Right lobe of liver (tissue), 6 donors: Measurements from ENCODE around the gene BBS2. TPM values are rescaled to one million over a fixed set of nuclear protein-coding genes. Genes with fewer than 3 reads are reported as not detected.

Source experiments
- ATAC-seq, 4 donors: fragments of 200-7000 bp; cut with Tn5 transposase; one replicate each; pipeline ENCODE4 v1.9.1; 2020; ENCODE audit warnings: mild to moderate bottlenecking in 4 of 4, moderate library complexity in 4 of 4
- DNase-seq, 3 donors: peaks; one replicate each; pipeline ENCODE4 v3.0.0-alpha.2; 2020
- H3K27ac ChIP-seq, 3 donors: fragments of 200-600 bp; one replicate each; pipeline ENCODE4 v1.8.0; 2022
- H3K27me3 ChIP-seq, 2 donors: fragments of 200-600 bp; one replicate each; pipeline ENCODE4 v1.8.0; 2022
- H3K36me3 ChIP-seq, 4 donors: fragments of 200-600 bp; sonication (generic) in 1 of 4; one replicate each; pipeline versions ENCODE4 v1.5.1 to v1.8.0; 2017 to 2022; ENCODE audit warnings: control low read depth in 1 of 4
- H3K4me1 ChIP-seq, 4 donors: fragments of 200-600 bp; sonication (generic) in 1 of 4; one replicate each; pipeline versions ENCODE4 v1.5.1 to v1.8.0; 2017 to 2022; ENCODE audit warnings: control low read depth in 1 of 4
- H3K4me3 ChIP-seq, 3 donors: fragments of 200-600 bp; one replicate each; pipeline ENCODE4 v1.8.0; 2022
- H3K9me3 ChIP-seq, 4 donors: fragments of 200-600 bp; sonication (generic) in 1 of 4; one replicate each; pipeline versions ENCODE4 v1.5.1 to v1.8.0; 2017 to 2022; ENCODE audit warnings: control low read depth in 1 of 4
- POLR2A ChIP-seq: fragments of 450-650 bp; IDR thresholded peaks from one replicate; pipeline ENCODE4 v1.6.1; 2017; ENCODE audit warnings: antibody characterized with exemption, mild to moderate bottlenecking
- WGBS: methylation state at CpG from one replicate; pipeline ENCODE4 v1.1.6; 2018; ENCODE audit warnings: low coverage, low lambda C conversion rate; ENCODE audit not compliant: insufficient coverage; ENCODE audit errors: missing lambda C conversion rate; 5-methylcytosine and 5-hydroxymethylcytosine counted together
- intact Hi-C, 2 donors: fragments of 100-400 bp; cut with DNase I; formaldehyde crosslinking; loops; one replicate each; pipeline versions ENCODE4 v1.11.2 to v1.14.1; 2022
- total RNA-seq, 6 experiments: library from RNA; depleted of rRNA in 2 of 6; stranded (reverse); fragments of >200 nt in 2 of 6; fragmentation: NEBNext Ultra II Directional in 3 of 6; extraction: Animal tissue kit (Norgen Biotek cat#: 25700) in 3 of 6; gene quantifications; one replicate each; pipeline versions ENCODE4 v1.1.0 to v1.2.4, GENCODE V29; 2016 to 2023
- TF ChIP-seq, protein P1 (sequence below), 4 donors: fragments of 200-600 bp in 3 of 4; fragments of 450-650 bp in 1 of 4; IDR thresholded peaks; one replicate each; pipeline versions ENCODE4 v1.5.1 to v1.8.0; 2016 to 2022; ENCODE audit warnings: antibody characterized with exemption in 4 of 4, mild to moderate bottlenecking in 2 of 4
- donor health status: DM: no; HTN: yes; CAD: no.
- donor health status: DM: no; HTN: no; CAD: no.
- donor health status: DM: no; HTN: no; CAD: no.
- donor health status: DM: no; HTN: yes; CAD: no.
- donor health status: DM: no; HTN: yes; CAD: no.

BBS2 gene
- total RNA-seq, 6 experiments from 2014 or later, result 5.6 to 18.4 (median 10.5) TPM

DNA sequence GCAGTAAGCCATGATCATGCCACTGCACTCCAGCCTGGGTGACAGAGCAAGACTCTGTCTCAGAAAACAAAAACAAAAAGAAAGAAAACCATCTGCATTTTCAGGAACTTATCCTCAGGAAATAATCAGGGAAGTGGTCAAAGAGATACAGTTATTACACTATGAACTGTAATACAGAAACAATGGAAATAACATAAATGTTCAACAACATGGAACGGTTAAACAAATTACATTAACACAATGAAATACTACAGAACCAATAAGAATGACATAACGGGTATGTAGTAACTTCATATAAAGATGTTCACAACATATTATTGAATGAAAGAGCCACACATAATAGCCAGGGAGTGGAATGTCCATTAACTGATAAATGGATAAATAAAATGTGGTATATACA, 6.7 kb downstream of the BBS2 start:
- no peak overlapping the region for H3K27ac ChIP-seq
- H3K27me3 ChIP-seq, result no peaks in the 10 kb centered on the region
- no peak for DNase-seq
- H3K36me3 ChIP-seq, result peaks cover 0 to 22% (median 6%) of the 10 kb centered on the region in 4 donors
- peaks cover 0 to 5% (median 0%) of the 10 kb centered on the region in 4 donors for H3K4me1 ChIP-seq
- no peaks in the 10 kb centered on the region for H3K9me3 ChIP-seq
- intact Hi-C loops, result no loop called here
- ATAC-seq, result no peak
- 77% methylated on average over 2 of the region's 2 CpGs for whole genome bisulfite sequencing
- TF ChIP-seq POLR2A, result no peak
- TF ChIP-seq, protein P1, sequence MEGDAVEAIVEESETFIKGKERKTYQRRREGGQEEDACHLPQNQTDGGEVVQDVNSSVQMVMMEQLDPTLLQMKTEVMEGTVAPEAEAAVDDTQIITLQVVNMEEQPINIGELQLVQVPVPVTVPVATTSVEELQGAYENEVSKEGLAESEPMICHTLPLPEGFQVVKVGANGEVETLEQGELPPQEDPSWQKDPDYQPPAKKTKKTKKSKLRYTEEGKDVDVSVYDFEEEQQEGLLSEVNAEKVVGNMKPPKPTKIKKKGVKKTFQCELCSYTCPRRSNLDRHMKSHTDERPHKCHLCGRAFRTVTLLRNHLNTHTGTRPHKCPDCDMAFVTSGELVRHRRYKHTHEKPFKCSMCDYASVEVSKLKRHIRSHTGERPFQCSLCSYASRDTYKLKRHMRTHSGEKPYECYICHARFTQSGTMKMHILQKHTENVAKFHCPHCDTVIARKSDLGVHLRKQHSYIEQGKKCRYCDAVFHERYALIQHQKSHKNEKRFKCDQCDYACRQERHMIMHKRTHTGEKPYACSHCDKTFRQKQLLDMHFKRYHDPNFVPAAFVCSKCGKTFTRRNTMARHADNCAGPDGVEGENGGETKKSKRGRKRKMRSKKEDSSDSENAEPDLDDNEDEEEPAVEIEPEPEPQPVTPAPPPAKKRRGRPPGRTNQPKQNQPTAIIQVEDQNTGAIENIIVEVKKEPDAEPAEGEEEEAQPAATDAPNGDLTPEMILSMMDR (IDR thresholded peaks at IDR 0.05), result no peak
- no peak overlapping the region for H3K4me3 ChIP-seq

DNA sequence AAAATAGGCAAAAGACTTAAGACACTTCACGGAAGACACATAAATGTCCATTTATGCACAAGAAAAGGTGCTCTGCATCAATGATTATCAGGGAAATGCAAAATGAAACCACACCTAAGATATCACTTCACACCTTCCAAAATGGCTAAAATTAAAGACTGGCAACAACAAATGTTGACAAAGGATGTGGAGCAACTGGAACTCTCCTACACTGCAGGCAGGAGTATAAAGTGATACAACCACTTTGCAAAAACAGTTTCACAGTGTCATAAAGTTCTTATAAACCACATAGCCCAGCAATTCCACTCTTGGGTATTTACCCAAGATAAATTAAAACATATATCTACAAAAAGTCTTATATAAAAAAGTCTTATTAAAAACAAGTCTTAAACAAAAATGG, 7.8 kb downstream of the BBS2 start:
- peaks cover 0 to 26% (median 6%) of the 10 kb centered on the region in 4 donors for H3K36me3 ChIP-seq
- H3K4me1 ChIP-seq, result peaks cover 0 to 5% (median 0%) of the 10 kb centered on the region in 4 donors
- no peaks in the 10 kb centered on the region for H3K9me3 ChIP-seq
- H3K4me3 ChIP-seq, result no peak overlapping the region
- 100% methylated on average over 1 of the region's 1 CpG for WGBS
- DNase-seq (no peak), ATAC-seq (no peak)
- H3K27me3 ChIP-seq, result no peaks in the 10 kb centered on the region
- TF ChIP-seq, protein P1 (IDR thresholded peaks at IDR 0.05), result no peak
- TF ChIP-seq POLR2A, result no peak
- intact Hi-C loops, result no loop called here
- H3K27ac ChIP-seq, result no peak overlapping the region

DNA sequence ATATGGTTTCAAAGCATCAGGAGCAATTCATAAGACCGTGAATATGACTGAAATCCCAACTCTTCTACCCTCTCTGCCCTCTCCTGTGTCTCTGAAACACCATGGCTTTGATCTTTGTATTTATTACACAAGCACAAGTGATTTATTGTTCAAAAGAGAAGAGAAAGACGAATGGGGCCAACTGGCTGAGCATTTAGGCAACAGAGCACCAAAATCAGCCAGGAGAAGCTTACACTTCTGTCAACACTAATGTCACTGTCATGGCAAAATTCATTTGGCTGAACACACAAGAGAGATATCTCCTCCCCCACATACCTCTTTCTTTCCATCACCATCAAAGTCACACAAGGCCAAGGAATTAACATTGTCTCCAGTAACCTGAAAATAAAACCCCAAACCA, 9.3 kb downstream of the BBS2 start:
- intact Hi-C loops, result no loop called here

DNA sequence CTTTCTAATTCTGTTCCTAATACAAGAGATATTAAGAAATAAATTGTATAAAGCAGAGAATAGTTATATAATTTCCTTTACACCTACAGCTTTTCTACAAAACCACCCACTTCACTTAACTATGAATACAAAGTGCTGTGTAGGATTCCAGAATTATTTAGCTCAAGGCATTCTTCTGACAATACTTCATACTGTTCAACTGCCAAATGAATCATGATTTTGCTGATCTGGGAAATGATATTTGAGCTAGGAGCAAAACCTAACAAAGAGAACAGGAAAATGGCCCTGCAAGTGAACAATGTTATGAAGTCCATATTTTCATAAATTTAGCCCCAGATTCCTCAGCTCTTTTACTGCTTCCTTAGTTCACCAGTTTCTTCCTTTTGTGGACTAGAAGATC, 12.9 kb downstream of the BBS2 start:
- H3K36me3 ChIP-seq, result peaks cover 0 to 49% (median 6%) of the 10 kb centered on the region in 4 donors
- no peak for ATAC-seq
- intact Hi-C loops, result no loop called here

More for the DNA sequence above, 9.3 kb downstream of the BBS2 start:
- H3K4me1 ChIP-seq, result peaks cover 0 to 5% (median 0%) of the 10 kb centered on the region in 4 donors
- H3K9me3 ChIP-seq, result no peaks in the 10 kb centered on the region
- H3K27ac ChIP-seq, result no peak overlapping the region
- 65% methylated on average over 2 of the region's 2 CpGs for WGBS
- H3K4me3 ChIP-seq, result no peak overlapping the region
- no peaks in the 10 kb centered on the region for H3K27me3 ChIP-seq
- ATAC-seq, result no peak
- peaks cover 0 to 32% (median 6%) of the 10 kb centered on the region in 4 donors for H3K36me3 ChIP-seq
- TF ChIP-seq, protein P1 (IDR thresholded peaks at IDR 0.05), result no peak
- no peak for TF ChIP-seq POLR2A
- no peak for DNase-seq

More for the DNA sequence above, 12.9 kb downstream of the BBS2 start:
- H3K4me1 ChIP-seq, result no peaks in the 10 kb centered on the region
- DNase-seq, result no peak
- H3K27me3 ChIP-seq, result no peaks in the 10 kb centered on the region
- no peak overlapping the region for H3K4me3 ChIP-seq
- no peak overlapping the region for H3K27ac ChIP-seq
- no peaks in the 10 kb centered on the region for H3K9me3 ChIP-seq
- TF ChIP-seq POLR2A, result no peak
- TF ChIP-seq, protein P1 (IDR thresholded peaks at IDR 0.05), result no peak
